ENCODE data around the gene COX8C.

DNA sequence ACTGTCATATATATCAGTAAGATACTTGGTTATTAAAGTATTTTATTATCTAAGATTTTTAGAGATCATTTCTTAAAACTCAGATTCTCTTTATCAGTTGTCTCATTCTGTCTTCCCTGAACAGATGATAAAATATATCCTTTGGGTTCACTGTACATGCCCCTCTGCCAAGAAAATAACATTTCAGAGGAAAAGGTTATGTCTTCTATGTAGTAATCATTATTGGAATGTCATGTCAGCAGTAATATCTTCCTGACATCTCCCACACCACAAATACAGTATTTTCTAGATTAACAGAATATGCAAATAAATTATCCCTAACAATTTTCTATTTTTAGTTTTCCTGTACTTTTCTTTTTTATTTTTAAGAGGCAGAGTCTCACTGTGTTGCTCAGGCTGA, 40.2 kb upstream of the COX8C start:
- no peak for TF ChIP-seq CTCF (IDR thresholded peaks at IDR 0.05 in 2 of 3, conservative IDR thresholded peaks at IDR 0.05 in 1 of 3; ENCODE audit: control insufficient read depth in 2 of 3, extremely low read depth in 1 of 3, insufficient read depth in 1 of 3, low read depth in 3 of 3, low read length in 3 of 3)
- TF ChIP-seq POLR2AphosphoS5 (IDR thresholded peaks at IDR 0.05; ENCODE audit: low read length): no peak
- no peak for TF ChIP-seq ZNF274 (IDR thresholded peaks at IDR 0.05; ENCODE audit: insufficient read depth, insufficient read length)
- no peak for TF ChIP-seq EP300 (IDR thresholded peaks at IDR 0.05; ENCODE audit: borderline replicate concordance in 1 of 2, control insufficient read depth in 1 of 2, low read depth in 2 of 2, low read length in 2 of 2)

Measured in GM12878 (cell line).